HCT116 (cell line): Measurements from ENCODE around the gene PXMP2. TPM values are rescaled to one million over a fixed set of nuclear protein-coding genes. Genes with fewer than 3 reads are reported as not detected.

ENCODE experiments used
- ATAC-seq: fragments of 200-7000 bp; cut with Tn5 transposase; 2 replicates; pipeline ENCODE4 v1.9.1; 2020; ENCODE audit warnings: mild to moderate bottlenecking, moderate library complexity
- BruUV-seq: library from RNA; stranded (reverse); fragments of 400-500 nt; replicated peaks from 2 replicates; lab custom pipeline; 2021; lab: Mats Ljungman, UMichigan
- CTCF ChIA-PET: fragments of 300-600 bp; sonication (Branson Sonifier 250); formaldehyde crosslinking; loops from one replicate; lab custom pipeline; 2021; ENCODE audit warnings: antibody characterized with exemption; lab: Charles Lee
- POLR2A ChIA-PET: fragments of 300-600, 350-600 bp; sonication (Branson Sonifier 250); formaldehyde crosslinking; loops from one replicate; lab custom pipeline; 2021; ENCODE audit warnings: antibody characterized with exemption; lab: Charles Lee
- RAD21 ChIA-PET, 2 experiments: fragments of 300-600 bp; sonication (Branson Sonifier 250); formaldehyde crosslinking; loops; one replicate each; lab custom pipeline; 2023; ENCODE audit warnings: low total read pairs in 2 of 2; ENCODE audit not compliant: uncharacterized antibody in 2 of 2, unreplicated experiment in 2 of 2, low non-redundant PET in 1 of 2; lab: Charles Lee
- DNase-seq: peaks from one replicate; pipeline ENCODE4 v3.0.0-alpha.2; 2010; ENCODE audit warnings: low read depth, low spot score
- H2AFZ ChIP-seq: fragments of 200-600 bp; shearing (Covaris generic), sonication (generic); 2 replicates; pipeline ENCODE4 v1.6.1; 2017; ENCODE audit warnings: low read depth, mixed run types, mixed read lengths, antibody characterized with exemption, low read length; ENCODE audit not compliant: poor library complexity, severe bottlenecking
- H3K27ac ChIP-seq: 2 replicates; pipeline ENCODE4 v1.5.1; 2012; ENCODE audit warnings: low read depth, low read length
- H3K27me3 ChIP-seq: fragments of 200-600 bp; sonication (generic); 2 replicates; pipeline ENCODE4 v1.6.1; 2016; ENCODE audit warnings: mixed run types, low read length, mixed read lengths; ENCODE audit not compliant: insufficient read depth
- H3K36me3 ChIP-seq, 2 experiments: fragments of 200-500 bp in 1 of 2; fragments of 200-600 bp in 1 of 2; sonication (Bioruptor generic) in 1 of 2; sonication (generic) in 1 of 2; 2 replicates each; pipeline versions ENCODE4 v1.5.1 to v1.6.1; 2014 to 2016; ENCODE audit warnings: low read length in 2 of 2, inconsistent platforms in 1 of 2, mixed read lengths in 1 of 2, mixed run types in 1 of 2; ENCODE audit not compliant: insufficient read depth in 2 of 2, control insufficient read depth in 1 of 2
- H3K4me1 ChIP-seq, 2 experiments: fragments of 200-600 bp in 1 of 2; sonication (generic) in 1 of 2; 2 replicates each; pipeline versions ENCODE4 v1.5.1 to v1.6.1; 2012 to 2017; ENCODE audit warnings: low read length in 2 of 2, inconsistent platforms in 1 of 2, mild to moderate bottlenecking in 1 of 2, mixed read lengths in 1 of 2, mixed run types in 1 of 2, moderate library complexity in 1 of 2; ENCODE audit not compliant: insufficient read depth in 2 of 2, control insufficient read depth in 1 of 2
- H3K4me2 ChIP-seq: fragments of 200-600 bp; sonication (generic); 2 replicates; pipeline ENCODE4 v1.6.1; 2017; ENCODE audit warnings: mixed run types, low read length, mixed read lengths
- H3K4me3 ChIP-seq, 2 experiments: fragments of 200-600 bp in 1 of 2; sonication (generic) in 1 of 2; replicated peaks in 1 of 2; 2 replicates each; pipeline ENCODE4 v1.5.1; 2011 to 2016; ENCODE audit warnings: low read length in 2 of 2, control low read depth in 1 of 2, low read depth in 1 of 2, mild to moderate bottlenecking in 1 of 2, mixed read lengths in 1 of 2, mixed run types in 1 of 2
- H3K79me2 ChIP-seq: fragments of 200-600 bp; sonication (generic); 2 replicates; pipeline ENCODE4 v1.6.1; 2017; ENCODE audit warnings: mild to moderate bottlenecking, mixed run types, low read length, moderate library complexity, mixed read lengths; ENCODE audit not compliant: insufficient read depth
- H3K9ac ChIP-seq: fragments of 200-600 bp; sonication (generic); 2 replicates; pipeline ENCODE4 v1.6.1; 2016; ENCODE audit warnings: low read length, mixed read lengths
- H3K9me2 ChIP-seq: fragments of 200-600 bp; sonication (generic), shearing (Covaris generic); 2 replicates; pipeline ENCODE4 v1.6.1; 2017; ENCODE audit warnings: mixed run types, mild to moderate bottlenecking, moderate library complexity; ENCODE audit not compliant: insufficient read depth
- H3K9me3 ChIP-seq, 2 experiments: fragments of 200-500 bp in 1 of 2; fragments of 200-600 bp in 1 of 2; sonication (Bioruptor generic) in 1 of 2; sonication (generic) in 1 of 2; 2 replicates each; pipeline ENCODE4 v1.6.1; 2014 to 2017; ENCODE audit warnings: low read length in 2 of 2, mixed read lengths in 2 of 2, inconsistent platforms in 1 of 2, low read depth in 1 of 2, mild to moderate bottlenecking in 1 of 2, mixed run types in 1 of 2, moderate library complexity in 1 of 2; ENCODE audit not compliant: control insufficient read depth in 1 of 2, insufficient read depth in 1 of 2
- H4K20me1 ChIP-seq: fragments of 200-600 bp; sonication (generic), shearing (Covaris generic); 2 replicates; pipeline ENCODE4 v1.6.1; 2017; ENCODE audit warnings: mixed run types, mild to moderate bottlenecking, moderate library complexity; ENCODE audit not compliant: insufficient read depth
- ATF3 ChIP-seq: IDR thresholded peaks from 2 replicates; pipeline ENCODE4 v1.6.1; 2012
- CBX3 ChIP-seq: IDR thresholded peaks from 2 replicates; pipeline ENCODE4 v1.6.1; 2012; ENCODE audit warnings: low read depth
- EGR1 ChIP-seq: IDR thresholded peaks from 2 replicates; pipeline ENCODE4 v1.6.1; 2012; ENCODE audit warnings: low read depth
- EZH2 ChIP-seq: fragments of 200-600 bp; sonication (generic); IDR thresholded peaks from 2 replicates; pipeline ENCODE4 v1.6.1; 2017; ENCODE audit warnings: antibody characterized with exemption, mixed run types
- EZH2phosphoT487 ChIP-seq: fragments of 200-600 bp; IDR thresholded peaks from 2 replicates; pipeline ENCODE4 v1.6.1; 2018; ENCODE audit warnings: antibody characterized with exemption, borderline replicate concordance
- JUND ChIP-seq: IDR thresholded peaks from 2 replicates; pipeline ENCODE4 v1.6.1; 2012
- POLR2A ChIP-seq: IDR thresholded peaks from 2 replicates; pipeline ENCODE4 v1.7.0; 2011; ENCODE audit warnings: borderline replicate concordance; ENCODE audit not compliant: insufficient read depth, insufficient read length; ENCODE audit errors: extremely low read depth
- RAD21 ChIP-seq: IDR thresholded peaks from 2 replicates; pipeline ENCODE4 v1.6.1; 2012; ENCODE audit warnings: low read depth, mild to moderate bottlenecking
- REST ChIP-seq: IDR thresholded peaks from 2 replicates; pipeline ENCODE4 v1.6.1; 2012; ENCODE audit warnings: low read depth
- SP1 ChIP-seq: IDR thresholded peaks from 2 replicates; pipeline ENCODE4 v1.6.1; 2012; ENCODE audit warnings: low read depth
- SRF ChIP-seq: IDR thresholded peaks from 2 replicates; pipeline ENCODE4 v1.6.1; 2012; ENCODE audit warnings: low read depth
- TCF7L2 ChIP-seq: IDR thresholded peaks from 2 replicates; pipeline ENCODE4 v1.7.0; 2011; ENCODE audit warnings: borderline replicate concordance, inconsistent platforms; ENCODE audit not compliant: insufficient read depth, insufficient read length; ENCODE audit errors: extremely low read depth
- YY1 ChIP-seq: IDR thresholded peaks from 2 replicates; pipeline ENCODE4 v1.6.1; 2011; ENCODE audit warnings: low read length, low read depth, moderate library complexity, mild to moderate bottlenecking; ENCODE audit not compliant: insufficient replicate concordance; ENCODE audit errors: extremely low read depth
- intact Hi-C: fragments of 100-400 bp; cut with micrococcal nuclease; formaldehyde crosslinking; loops from 2 replicates; pipeline ENCODE4 v1.10.0; 2022
- total RNA-seq: library from RNA; stranded (reverse); gene quantifications from one replicate; pipeline ENCODE4 v1.2.1, GENCODE V29; 2021; ENCODE audit not compliant: unreplicated experiment
- TF ChIP-seq, protein P1 (sequence below): IDR thresholded peaks from 2 replicates; pipeline ENCODE4 v1.6.1; 2011; ENCODE audit warnings: mild to moderate bottlenecking, low read length, moderate library complexity; ENCODE audit not compliant: insufficient replicate concordance; ENCODE audit errors: extremely low read depth
- TF ChIP-seq, protein P2 (sequence below): IDR thresholded peaks from 2 replicates; pipeline ENCODE4 v1.6.1; 2012
- TF ChIP-seq, protein P3 (sequence below), 3 experiments: fragments of 200-600 bp in 1 of 3; sonication (generic) in 1 of 3; IDR thresholded peaks in 2 of 3; conservative IDR thresholded peaks in 1 of 3; 2 replicates each; pipeline ENCODE4 v1.5.1; 2012 to 2017; ENCODE audit warnings: low read depth in 2 of 3, low read length in 2 of 3, antibody characterized with exemption in 1 of 3, borderline replicate concordance in 1 of 3, control low read depth in 1 of 3, mild to moderate bottlenecking in 1 of 3, mixed read lengths in 1 of 3, mixed run types in 1 of 3, moderate library complexity in 1 of 3; ENCODE audit not compliant: insufficient read depth in 1 of 3

Gene PXMP2
- total RNA-seq, 1 experiment from 2014 or later, result 30.9 TPM

- no peak for DNase-seq
- Histone ChIP-seq H3K4me2 (no peak overlapping the region), H3K9ac (no peak overlapping the region), H3K27ac (no peak overlapping the region), H3K36me3 (peaks cover 65 to 71% of the 10 kb centered on the region in 2 experiments), H3K27me3 (no peaks in the 10 kb centered on the region), H3K9me2 (no peaks in the 10 kb centered on the region), H3K4me1 (no peaks in the 10 kb centered on the region), H3K9me3 (no peaks in the 10 kb centered on the region), H2AFZ (no peak overlapping the region), H3K79me2 (peaks cover 65% of the 10 kb centered on the region), H4K20me1 (no peaks in the 10 kb centered on the region), H3K4me3 (no peak overlapping the region)
- RAD21 ChIA-PET, result no interaction called here
- no peak for TF ChIP-seq EZH2
- no peak for TF ChIP-seq CBX3
- no peak for TF ChIP-seq TCF7L2
- no peak for TF ChIP-seq SP1
- TF ChIP-seq JUND, result no peak
- no peak for TF ChIP-seq EZH2phosphoT487
- TF ChIP-seq, protein P1, sequence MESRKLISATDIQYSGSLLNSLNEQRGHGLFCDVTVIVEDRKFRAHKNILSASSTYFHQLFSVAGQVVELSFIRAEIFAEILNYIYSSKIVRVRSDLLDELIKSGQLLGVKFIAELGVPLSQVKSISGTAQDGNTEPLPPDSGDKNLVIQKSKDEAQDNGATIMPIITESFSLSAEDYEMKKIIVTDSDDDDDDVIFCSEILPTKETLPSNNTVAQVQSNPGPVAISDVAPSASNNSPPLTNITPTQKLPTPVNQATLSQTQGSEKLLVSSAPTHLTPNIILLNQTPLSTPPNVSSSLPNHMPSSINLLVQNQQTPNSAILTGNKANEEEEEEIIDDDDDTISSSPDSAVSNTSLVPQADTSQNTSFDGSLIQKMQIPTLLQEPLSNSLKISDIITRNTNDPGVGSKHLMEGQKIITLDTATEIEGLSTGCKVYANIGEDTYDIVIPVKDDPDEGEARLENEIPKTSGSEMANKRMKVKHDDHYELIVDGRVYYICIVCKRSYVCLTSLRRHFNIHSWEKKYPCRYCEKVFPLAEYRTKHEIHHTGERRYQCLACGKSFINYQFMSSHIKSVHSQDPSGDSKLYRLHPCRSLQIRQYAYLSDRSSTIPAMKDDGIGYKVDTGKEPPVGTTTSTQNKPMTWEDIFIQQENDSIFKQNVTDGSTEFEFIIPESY, result no peak
- TF ChIP-seq YY1, result no peak
- TF ChIP-seq EGR1, result no peak
- no peak for TF ChIP-seq SRF
- TF ChIP-seq, protein P2, sequence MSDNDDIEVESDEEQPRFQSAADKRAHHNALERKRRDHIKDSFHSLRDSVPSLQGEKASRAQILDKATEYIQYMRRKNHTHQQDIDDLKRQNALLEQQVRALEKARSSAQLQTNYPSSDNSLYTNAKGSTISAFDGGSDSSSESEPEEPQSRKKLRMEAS, result no peak
- TF ChIP-seq REST, result no peak
- no peak for TF ChIP-seq POLR2A
- TF ChIP-seq, protein P3, sequence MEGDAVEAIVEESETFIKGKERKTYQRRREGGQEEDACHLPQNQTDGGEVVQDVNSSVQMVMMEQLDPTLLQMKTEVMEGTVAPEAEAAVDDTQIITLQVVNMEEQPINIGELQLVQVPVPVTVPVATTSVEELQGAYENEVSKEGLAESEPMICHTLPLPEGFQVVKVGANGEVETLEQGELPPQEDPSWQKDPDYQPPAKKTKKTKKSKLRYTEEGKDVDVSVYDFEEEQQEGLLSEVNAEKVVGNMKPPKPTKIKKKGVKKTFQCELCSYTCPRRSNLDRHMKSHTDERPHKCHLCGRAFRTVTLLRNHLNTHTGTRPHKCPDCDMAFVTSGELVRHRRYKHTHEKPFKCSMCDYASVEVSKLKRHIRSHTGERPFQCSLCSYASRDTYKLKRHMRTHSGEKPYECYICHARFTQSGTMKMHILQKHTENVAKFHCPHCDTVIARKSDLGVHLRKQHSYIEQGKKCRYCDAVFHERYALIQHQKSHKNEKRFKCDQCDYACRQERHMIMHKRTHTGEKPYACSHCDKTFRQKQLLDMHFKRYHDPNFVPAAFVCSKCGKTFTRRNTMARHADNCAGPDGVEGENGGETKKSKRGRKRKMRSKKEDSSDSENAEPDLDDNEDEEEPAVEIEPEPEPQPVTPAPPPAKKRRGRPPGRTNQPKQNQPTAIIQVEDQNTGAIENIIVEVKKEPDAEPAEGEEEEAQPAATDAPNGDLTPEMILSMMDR (IDR thresholded peaks at IDR 0.05 in 2 of 3, conservative IDR thresholded peaks at IDR 0.05 in 1 of 3; ENCODE audit: borderline replicate concordance in 1 of 3, insufficient read depth in 1 of 3, low read depth in 2 of 3, low read length in 2 of 3), result no peak
- no peak for TF ChIP-seq RAD21
- no peak for TF ChIP-seq ATF3
- CTCF ChIA-PET, result no interaction called here
- intact Hi-C loops, result no loop called here
- BruUV-seq, result no TSS peak
- POLR2A ChIA-PET, result no interaction called here
- ATAC-seq, result no peak; the same call in 1 of the 2 replicates
These were observed 60.9 kb downstream of the PXMP2 start for GRCh38 chr12:132748319-132748718.
